BLaER1 treated with 17β-estradiol and CSF1 and Interleukin-3, amounts not matched to agents 10 nM and 100 nM (cell line): Measurements from ENCODE around the gene EMSY.
A peak's percentile ranks its signal among the peaks of the same experiment; 100 is the strongest.

Source experiments
- H3K27ac ChIP-seq, 11 experiments: shearing (Covaris generic); formaldehyde crosslinking; 2 replicates each; pipeline ENCODE4 v1.8.1; 2022
- H3K27me3 ChIP-seq, 11 experiments: shearing (Covaris generic); formaldehyde crosslinking; 2 replicates each; pipeline ENCODE4 v1.8.1; 2022
- H3K36me3 ChIP-seq, 11 experiments: shearing (Covaris generic); formaldehyde crosslinking; 2 replicates each; pipeline ENCODE4 v1.8.1; 2022
- H3K4me1 ChIP-seq, 10 experiments: shearing (Covaris generic); formaldehyde crosslinking; 2 replicates each; pipeline ENCODE4 v1.8.1; 2022
- H3K4me2 ChIP-seq, 11 experiments: shearing (Covaris generic); formaldehyde crosslinking; 2 replicates each; pipeline ENCODE4 v1.8.1; 2022
- H3K4me3 ChIP-seq, 10 experiments: shearing (Covaris generic); formaldehyde crosslinking; 2 replicates each; pipeline ENCODE4 v1.8.1; 2022
- H3K9ac ChIP-seq, 11 experiments: shearing (Covaris generic); formaldehyde crosslinking; 2 replicates each; pipeline ENCODE4 v1.8.1; 2022
- H3K9me3 ChIP-seq, 11 experiments: shearing (Covaris generic); formaldehyde crosslinking; replicated peaks in 1 of 11; 2 replicates each; pipeline ENCODE4 v1.8.1; 2022
- H4K20me1 ChIP-seq, 11 experiments: shearing (Covaris generic); formaldehyde crosslinking; 2 replicates each; pipeline ENCODE4 v1.8.1; 2022
- Cebpa-rat ChIP-seq, 11 experiments: shearing (Covaris generic); IDR thresholded peaks; 2 replicates each; pipeline ENCODE4 v1.8.1; 2022

The EMSY gene

GRCh38 chr11:76600124-76600655, 155.4 kb downstream of the EMSY start:
- no peaks in the 10 kb centered on the region; a peak in 2 of 22 replicates for H4K20me1 ChIP-seq
- no peaks in the 10 kb centered on the region for H3K9me3 ChIP-seq
- no peak overlapping the region for H3K4me3 ChIP-seq
- no peak overlapping the region for H3K27ac ChIP-seq
- H3K36me3 ChIP-seq, result no peaks in the 10 kb centered on the region
- no peak overlapping the region for H3K4me2 ChIP-seq
- no peaks in the 10 kb centered on the region; a peak in 1 of 22 replicates for H3K27me3 ChIP-seq
- H3K4me1 ChIP-seq, result peaks cover 7 to 32% (median 23%) of the 10 kb centered on the region in 10 experiments; a peak in 19 of 20 replicates
- TF ChIP-seq Cebpa-rat (IDR thresholded peaks at IDR 0.05), result no peak
- no peak overlapping the region for H3K9ac ChIP-seq

DNA sequence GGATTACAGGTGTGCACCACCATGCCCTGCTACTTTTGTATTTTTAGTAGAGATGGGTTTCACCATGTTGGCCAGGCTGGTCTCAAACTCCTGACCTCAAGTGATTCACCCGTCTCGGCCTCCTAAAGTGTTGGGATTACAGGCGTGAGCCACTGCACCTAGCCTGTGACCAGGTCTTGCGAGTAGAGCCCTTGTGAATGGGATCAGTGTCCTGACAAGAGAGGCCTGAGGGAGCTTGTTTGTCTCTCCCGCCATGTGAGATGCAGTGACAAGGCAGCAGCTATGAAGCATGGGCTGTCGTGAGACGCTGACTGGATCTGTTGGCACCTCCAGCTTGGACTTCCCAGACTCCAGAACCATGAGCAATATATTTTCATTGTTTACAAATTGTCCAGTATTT, 156.5 kb downstream of the EMSY start:
- no peak overlapping the region for H3K9ac ChIP-seq
- no peaks in the 10 kb centered on the region; a peak in 2 of 22 replicates for H4K20me1 ChIP-seq
- TF ChIP-seq Cebpa-rat (IDR thresholded peaks at IDR 0.05), result no peak

GRCh38 chr11:76601724-76602123, 156.9 kb downstream of the EMSY start:
- no peaks in the 10 kb centered on the region; a peak in 1 of 22 replicates for H3K27me3 ChIP-seq
- H3K27ac ChIP-seq, result no peak overlapping the region
- H3K4me2 ChIP-seq, result peak overlapping the region in 9 of 11 experiments; percentile 54 to 76 (median 67); a peak in 17 of 22 replicates
- H3K4me3 ChIP-seq, result no peak overlapping the region
- no peak overlapping the region for H3K9ac ChIP-seq
- peaks cover 0 to 5% (median 0%) of the 10 kb centered on the region in 11 experiments; a peak in 3 of 22 replicates for H3K9me3 ChIP-seq
- no peak for TF ChIP-seq Cebpa-rat (IDR thresholded peaks at IDR 0.05)
- no peaks in the 10 kb centered on the region for H3K36me3 ChIP-seq
- H3K4me1 ChIP-seq, result peaks cover 7 to 32% (median 24%) of the 10 kb centered on the region in 10 experiments; a peak in 19 of 20 replicates
- no peaks in the 10 kb centered on the region; a peak in 2 of 22 replicates for H4K20me1 ChIP-seq

More for the DNA sequence above, 156.5 kb downstream of the EMSY start:
- H3K4me3 ChIP-seq, result no peak overlapping the region
- peaks cover 7 to 32% (median 24%) of the 10 kb centered on the region in 10 experiments; a peak in 19 of 20 replicates for H3K4me1 ChIP-seq
- H3K36me3 ChIP-seq, result no peaks in the 10 kb centered on the region
- no peak overlapping the region for H3K27ac ChIP-seq
- H3K27me3 ChIP-seq, result no peaks in the 10 kb centered on the region; a peak in 1 of 22 replicates
- peak overlapping the region in 5 of 11 experiments; percentile 62 to 76 (median 67); a peak in 6 of 22 replicates for H3K4me2 ChIP-seq
- H3K9me3 ChIP-seq, result peaks cover 0 to 5% (median 0%) of the 10 kb centered on the region in 11 experiments; a peak in 3 of 22 replicates

DNA sequence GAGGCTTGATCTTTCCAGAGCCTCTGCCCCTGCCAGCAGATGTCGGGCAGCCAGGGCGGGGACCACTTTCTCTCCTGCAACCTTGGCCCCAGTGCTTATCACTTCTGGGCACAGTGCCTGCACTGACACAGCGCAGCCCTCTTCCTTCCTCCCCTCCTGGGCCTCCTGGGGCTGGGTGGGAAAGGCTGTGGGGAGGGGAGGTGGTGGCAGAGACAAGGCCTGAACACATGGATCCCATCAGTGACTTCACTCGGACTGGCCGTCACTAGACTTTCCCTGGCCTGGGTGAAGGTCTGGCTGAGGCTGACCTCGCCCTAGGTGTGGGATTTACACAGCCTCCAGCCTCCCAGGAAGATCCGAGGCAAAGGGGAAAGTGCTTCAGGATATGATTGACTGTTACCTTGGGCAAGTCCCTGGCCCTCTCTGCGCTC, 157.6 kb downstream of the EMSY start:
- TF ChIP-seq Cebpa-rat (IDR thresholded peaks at IDR 0.05), result no peak
- Histone ChIP-seq H4K20me1 (no peaks in the 10 kb centered on the region; a peak in 2 of 22 replicates), H3K4me3 (no peak overlapping the region), H3K4me2 (peak overlapping the region; percentile 4 to 76 (median 65); a peak in 20 of 22 replicates), H3K9me3 (peaks cover 0 to 5% (median 0%) of the 10 kb centered on the region in 11 experiments; a peak in 3 of 22 replicates), H3K27me3 (no peaks in the 10 kb centered on the region; a peak in 1 of 22 replicates), H3K4me1 (peaks cover 7 to 37% (median 24%) of the 10 kb centered on the region in 10 experiments; a peak in 19 of 20 replicates), H3K27ac (no peak overlapping the region), H3K9ac (no peak overlapping the region), H3K36me3 (no peaks in the 10 kb centered on the region)
